Kidney tubule cell (primary cell): Measurements from ENCODE around the gene TFAP2C.
"Not testable (repeated sequence)": the region's sequence is repeated elsewhere in the genome, so short reads cannot be mapped to it uniquely, and the experiment has no call there.

Source experiments
- DNase-seq: peaks from one replicate; pipeline ENCODE4 v3.0.0-alpha.2; 2018; ENCODE audit warnings: low spot score

TFAP2C gene

GRCh38 chr20:56653211-56653610 is 24.1 kb downstream of the TFAP2C start:
- DNase-seq = no peak

GRCh38 chr20:56656632-56657031 is 27.5 kb downstream of the TFAP2C start:
- DNase-seq = no peak

GRCh38 chr20:56657879-56658278 is 28.8 kb downstream of the TFAP2C start:
- DNase-seq = no peak

- not testable (repeated sequence) for DNase-seq
Measured at GRCh38 chr20:56658341-56658947, 29.3 kb downstream of the TFAP2C start.

- DNase-seq = no peak
Measured at GRCh38 chr20:56663660-56664059, 34.6 kb downstream of the TFAP2C start.

GRCh38 chr20:56664796-56665195 is 35.7 kb downstream of the TFAP2C start:
- DNase-seq = no peak

GRCh38 chr20:56665806-56666205 is 36.7 kb downstream of the TFAP2C start:
- no peak for DNase-seq

- DNase-seq = no peak
Measured at GRCh38 chr20:56673450-56673849, 44.3 kb downstream of the TFAP2C start.

- DNase-seq = no peak
Measured at GRCh38 chr20:56676001-56676400, 46.9 kb downstream of the TFAP2C start.

GRCh38 chr20:56676679-56677078 is 47.6 kb downstream of the TFAP2C start:
- no peak for DNase-seq

- no peak for DNase-seq
Measured at GRCh38 chr20:56683077-56683865, 54.2 kb downstream of the TFAP2C start.

- no peak for DNase-seq
Measured at GRCh38 chr20:56685879-56686278, 56.8 kb downstream of the TFAP2C start.

- no peak for DNase-seq
Measured at GRCh38 chr20:56687061-56687460, 58.0 kb downstream of the TFAP2C start.

GRCh38 chr20:56688106-56688505 is 59.0 kb downstream of the TFAP2C start:
- DNase-seq = no peak
